Sigmoid colon (tissue), 7 donors: ENCODE measurements around the gene IFT20. TPM values are rescaled to one million over a fixed set of nuclear protein-coding genes. Genes with fewer than 3 reads are reported as not detected.

ENCODE experiments used
- DNase-seq: peaks from one replicate; pipeline ENCODE4 v3.0.0-alpha.2; 2019
- H3K27ac ChIP-seq, 4 donors: fragments of 200-600 bp; sonication (generic); one replicate each; pipeline ENCODE4 v1.5.1; 2016 to 2019; ENCODE audit warnings: mild to moderate bottlenecking in 1 of 4
- H3K27me3 ChIP-seq, 3 donors: fragments of 200-600 bp; sonication (generic); one replicate each; pipeline ENCODE4 v1.5.1; 2019; ENCODE audit warnings: mild to moderate bottlenecking in 1 of 3
- H3K36me3 ChIP-seq, 4 donors: fragments of 200-600 bp; sonication (generic); one replicate each; pipeline ENCODE4 v1.5.1; 2016 to 2019
- H3K4me1 ChIP-seq, 4 donors: fragments of 200-600 bp; sonication (generic); one replicate each; pipeline ENCODE4 v1.5.1; 2017 to 2019
- H3K4me3 ChIP-seq, 4 donors: fragments of 200-600 bp; sonication (generic); one replicate each; pipeline ENCODE4 v1.5.1; 2017 to 2019; ENCODE audit warnings: mild to moderate bottlenecking in 2 of 4, moderate library complexity in 1 of 4
- H3K9me3 ChIP-seq, 4 donors: fragments of 200-600 bp in 3 of 4; sonication (generic) in 3 of 4; one replicate each; pipeline versions ENCODE4 v1.5.1 to v1.6.1; 2013 to 2019
- EP300 ChIP-seq, 4 donors: sonication (generic); formaldehyde crosslinking; IDR thresholded peaks; one replicate each; pipeline ENCODE4 v1.6.1; 2017; ENCODE audit warnings: antibody characterized with exemption in 4 of 4
- POLR2A ChIP-seq, 2 donors: fragments of 450-650 bp; IDR thresholded peaks; one replicate each; pipeline ENCODE4 v1.6.1; 2016; ENCODE audit warnings: antibody characterized with exemption in 2 of 2, mild to moderate bottlenecking in 2 of 2, moderate library complexity in 2 of 2
- POLR2AphosphoS5 ChIP-seq, 4 donors: sonication (generic); formaldehyde crosslinking; IDR thresholded peaks; one replicate each; pipeline ENCODE4 v1.6.1; 2017; ENCODE audit warnings: antibody characterized with exemption in 4 of 4
- WGBS, 2 donors: extraction: QIAGEN DNeasy Blood & Tissue Kit; methylation state at CpG; one replicate each; pipeline ENCODE4 v1.1.7; 2013; 5-methylcytosine and 5-hydroxymethylcytosine counted together
- intact Hi-C: fragments of 100-400 bp; cut with DNase I; formaldehyde crosslinking; loops from one replicate; pipeline ENCODE4 v1.15.1; 2023
- polyA plus RNA-seq, 3 donors: library from polyadenylated mRNA; stranded (reverse); fragments of 200-250 nt; gene quantifications; one replicate each; pipeline ENCODE4 v1.2.3, GENCODE V29; 2013
- total RNA-seq, 4 donors: library from RNA; depleted of rRNA; stranded (reverse); fragments of >200 nt; gene quantifications; one replicate each; pipeline ENCODE4 v1.1.0, GENCODE V29; 2016
- TF ChIP-seq, protein P1 (sequence below), 4 experiments: fragments of 450-650 bp in 3 of 4; fragments of 200-600 bp in 1 of 4; IDR thresholded peaks; one replicate each; pipeline ENCODE4 v1.5.1; 2016 to 2019; ENCODE audit warnings: antibody characterized with exemption in 4 of 4, mild to moderate bottlenecking in 3 of 4, moderate library complexity in 2 of 4
- donor health status: healthy with polysubstance abuse.
- donor health status: Bipolar disorder and iron deficiency.
- donor health status: healthy.

The IFT20 gene
- total and polyA plus RNA-seq, 7 donors = 32.5 to 73.6 (median 58.4) TPM

DNA sequence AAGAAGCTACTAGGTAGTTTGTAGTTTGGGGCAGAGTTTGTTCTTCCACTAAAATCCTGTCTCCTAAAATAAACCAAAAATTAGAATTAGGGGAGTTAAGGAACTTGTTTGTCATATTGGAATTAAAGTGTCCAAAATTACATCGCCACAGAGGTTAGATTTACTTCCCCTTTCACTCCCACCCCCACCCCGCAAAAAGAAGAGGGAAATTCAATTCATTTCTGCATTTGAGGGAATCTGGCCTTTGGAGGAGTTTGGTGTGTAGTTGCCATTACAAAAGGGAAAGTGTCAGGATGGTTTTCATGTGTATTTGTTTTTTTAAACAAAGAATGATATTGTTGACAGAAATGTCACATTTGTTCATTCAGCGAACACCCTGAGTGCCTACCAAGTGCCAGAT, 10.5 kb downstream of the IFT20 start:
- DNase-seq = no peak
- no peak overlapping the region for H3K27ac ChIP-seq
- H3K4me3 ChIP-seq = no peak overlapping the region
- no peaks in the 10 kb centered on the region for H3K27me3 ChIP-seq
- 78 to 90% methylated on average over 3 of the region's 3 CpGs for WGBS, 2 donors
- peaks cover 0 to 5% (median 4%) of the 10 kb centered on the region in 4 donors for H3K4me1 ChIP-seq
- no peak for TF ChIP-seq POLR2A (IDR thresholded peaks at IDR 0.05)
- H3K9me3 ChIP-seq = no peaks in the 10 kb centered on the region
- intact Hi-C loops = no loop called here
- peaks cover 6 to 34% (median 11%) of the 10 kb centered on the region in 4 donors for H3K36me3 ChIP-seq

DNA sequence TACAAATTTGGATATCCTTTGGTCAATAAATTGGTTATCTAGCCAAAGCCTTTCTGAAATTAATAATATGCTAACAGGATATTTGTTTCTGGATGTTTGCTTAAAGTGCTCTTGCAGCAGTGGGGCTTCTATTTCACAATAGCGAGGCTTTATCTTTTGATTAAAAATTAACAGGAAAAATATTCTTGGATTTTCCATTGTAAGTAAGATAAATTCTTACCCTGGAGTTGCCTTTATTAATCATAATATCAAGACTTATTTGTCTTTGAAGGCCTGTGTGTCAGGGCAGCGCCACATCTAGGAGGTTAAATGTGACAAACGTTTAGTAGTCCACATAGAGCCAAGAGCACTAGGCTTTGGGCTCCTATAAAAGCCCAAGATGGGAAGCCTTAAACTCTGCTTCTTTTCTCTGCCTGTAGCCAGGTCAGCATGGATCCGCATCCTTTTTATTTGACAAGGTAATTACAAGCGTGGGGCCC, 11.0 kb downstream of the IFT20 start:
- TF ChIP-seq POLR2AphosphoS5 (IDR thresholded peaks at IDR 0.05) (no peak), POLR2A (IDR thresholded peaks at IDR 0.05) (no peak), EP300 (IDR thresholded peaks at IDR 0.05) (no peak)
- TF ChIP-seq, protein P1, sequence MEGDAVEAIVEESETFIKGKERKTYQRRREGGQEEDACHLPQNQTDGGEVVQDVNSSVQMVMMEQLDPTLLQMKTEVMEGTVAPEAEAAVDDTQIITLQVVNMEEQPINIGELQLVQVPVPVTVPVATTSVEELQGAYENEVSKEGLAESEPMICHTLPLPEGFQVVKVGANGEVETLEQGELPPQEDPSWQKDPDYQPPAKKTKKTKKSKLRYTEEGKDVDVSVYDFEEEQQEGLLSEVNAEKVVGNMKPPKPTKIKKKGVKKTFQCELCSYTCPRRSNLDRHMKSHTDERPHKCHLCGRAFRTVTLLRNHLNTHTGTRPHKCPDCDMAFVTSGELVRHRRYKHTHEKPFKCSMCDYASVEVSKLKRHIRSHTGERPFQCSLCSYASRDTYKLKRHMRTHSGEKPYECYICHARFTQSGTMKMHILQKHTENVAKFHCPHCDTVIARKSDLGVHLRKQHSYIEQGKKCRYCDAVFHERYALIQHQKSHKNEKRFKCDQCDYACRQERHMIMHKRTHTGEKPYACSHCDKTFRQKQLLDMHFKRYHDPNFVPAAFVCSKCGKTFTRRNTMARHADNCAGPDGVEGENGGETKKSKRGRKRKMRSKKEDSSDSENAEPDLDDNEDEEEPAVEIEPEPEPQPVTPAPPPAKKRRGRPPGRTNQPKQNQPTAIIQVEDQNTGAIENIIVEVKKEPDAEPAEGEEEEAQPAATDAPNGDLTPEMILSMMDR (IDR thresholded peaks at IDR 0.05) = no peak
- WGBS, 2 donors = 71 to 84% methylated on average over 5 of the region's 5 CpGs
- intact Hi-C loops = no loop called here
- no peaks in the 10 kb centered on the region for H3K27me3 ChIP-seq
- H3K4me1 ChIP-seq = peaks cover 0 to 10% (median 8%) of the 10 kb centered on the region in 4 donors
- no peak overlapping the region for H3K4me3 ChIP-seq
- H3K9me3 ChIP-seq = no peaks in the 10 kb centered on the region
- no peak for DNase-seq
- no peak overlapping the region for H3K27ac ChIP-seq
- H3K36me3 ChIP-seq = peaks cover 3 to 29% (median 9%) of the 10 kb centered on the region in 4 donors

DNA sequence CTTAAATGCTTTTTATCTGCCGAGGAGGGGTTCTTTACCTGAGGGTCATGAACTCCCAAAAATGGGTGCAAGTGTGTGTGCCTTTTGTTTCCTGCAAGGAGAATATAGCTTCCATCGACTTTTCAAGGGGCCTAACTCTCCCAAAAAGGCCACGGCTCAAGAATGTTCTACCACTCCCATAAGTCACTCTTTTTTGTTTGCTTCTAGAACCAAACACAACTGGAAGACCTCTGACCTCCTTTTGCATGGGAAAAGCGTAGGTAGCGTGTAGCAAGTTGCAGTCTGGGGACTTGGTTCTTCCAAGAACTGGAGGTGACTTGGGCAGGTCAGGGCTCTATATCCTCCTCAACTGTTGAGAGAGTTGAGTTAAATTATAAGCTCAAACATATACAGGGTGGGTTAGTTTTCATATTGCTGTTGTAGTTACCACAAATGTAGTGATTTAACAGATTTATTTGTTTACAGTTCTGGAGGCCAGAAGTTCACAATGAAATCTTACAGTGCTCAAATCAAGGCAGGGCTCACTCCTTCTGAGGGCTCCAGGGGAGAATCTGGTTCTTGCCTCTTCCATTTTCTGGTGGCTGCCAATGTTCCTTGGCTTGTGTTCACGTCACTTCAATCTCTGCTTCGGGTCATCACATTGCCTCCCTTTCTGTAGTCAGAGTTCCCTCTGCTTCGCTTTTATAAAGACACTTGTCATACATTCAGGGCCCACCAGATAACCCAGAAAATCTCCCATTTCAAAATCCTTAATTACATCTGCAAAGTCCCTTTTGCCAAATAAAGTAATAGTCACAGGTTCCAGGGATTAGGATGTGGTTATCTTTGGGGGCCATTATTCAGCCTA, 14.8 kb downstream of the IFT20 start:
- peaks cover 0 to 22% (median 19%) of the 10 kb centered on the region in 4 donors for H3K4me1 ChIP-seq
- intact Hi-C loops = no loop called here
- no peaks in the 10 kb centered on the region for H3K27me3 ChIP-seq
- TF ChIP-seq POLR2A (IDR thresholded peaks at IDR 0.05) (no peak), POLR2AphosphoS5 (IDR thresholded peaks at IDR 0.05) (no peak), EP300 (IDR thresholded peaks at IDR 0.05) (no peak)
- TF ChIP-seq, protein P1 (IDR thresholded peaks at IDR 0.05) = no peak
- no peak overlapping the region for H3K27ac ChIP-seq
- H3K4me3 ChIP-seq = no peak overlapping the region
- H3K9me3 ChIP-seq = no peaks in the 10 kb centered on the region
- DNase-seq = no peak
- WGBS, 2 donors = 45 to 72% methylated on average over 8 of the region's 8 CpGs
- no peaks in the 10 kb centered on the region for H3K36me3 ChIP-seq

DNA sequence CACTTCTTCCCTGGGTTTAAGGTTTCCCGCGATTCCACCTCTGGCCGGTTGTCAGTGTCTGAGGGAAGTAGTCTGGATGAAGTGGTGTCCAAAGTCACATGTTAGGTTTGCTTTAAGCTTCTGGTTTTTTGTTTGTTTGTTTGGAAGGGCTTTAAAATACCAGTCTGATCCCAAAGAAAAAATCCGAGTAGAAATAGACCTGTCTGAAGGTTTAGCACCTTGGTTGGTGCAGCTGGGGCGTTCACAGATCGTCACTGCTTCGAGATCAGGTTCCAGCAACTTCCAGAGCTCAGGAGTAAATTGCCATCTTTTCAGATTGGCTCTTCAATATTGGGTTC, 15.7 kb downstream of the IFT20 start:
- TF ChIP-seq POLR2AphosphoS5 (IDR thresholded peaks at IDR 0.05) (no peak), EP300 (IDR thresholded peaks at IDR 0.05) (no peak), POLR2A (IDR thresholded peaks at IDR 0.05) (no peak)
- TF ChIP-seq, protein P1 (IDR thresholded peaks at IDR 0.05) = no peak
- Histone ChIP-seq H3K4me3 (peak overlapping the region; percentile 51 to 68 (median 58)), H3K9me3 (no peaks in the 10 kb centered on the region), H3K27me3 (no peaks in the 10 kb centered on the region), H3K36me3 (no peaks in the 10 kb centered on the region), H3K27ac (peak overlapping the region; percentile 64 to 79 (median 76)), H3K4me1 (peaks cover 0 to 22% (median 19%) of the 10 kb centered on the region in 4 donors)
- WGBS, 2 donors = 2 to 5% methylated on average over 7 of the region's 7 CpGs
- no peak for DNase-seq
- intact Hi-C loops = loop anchor here (2.0 to 5.0 kb wide), 2 partner anchors 15 to 277 kb away; partner anchors contain the start of genes IFT20, NLK and TNFAIP1
